ENCODE data around the gene MAP3K10.

Gene MAP3K10

DNA sequence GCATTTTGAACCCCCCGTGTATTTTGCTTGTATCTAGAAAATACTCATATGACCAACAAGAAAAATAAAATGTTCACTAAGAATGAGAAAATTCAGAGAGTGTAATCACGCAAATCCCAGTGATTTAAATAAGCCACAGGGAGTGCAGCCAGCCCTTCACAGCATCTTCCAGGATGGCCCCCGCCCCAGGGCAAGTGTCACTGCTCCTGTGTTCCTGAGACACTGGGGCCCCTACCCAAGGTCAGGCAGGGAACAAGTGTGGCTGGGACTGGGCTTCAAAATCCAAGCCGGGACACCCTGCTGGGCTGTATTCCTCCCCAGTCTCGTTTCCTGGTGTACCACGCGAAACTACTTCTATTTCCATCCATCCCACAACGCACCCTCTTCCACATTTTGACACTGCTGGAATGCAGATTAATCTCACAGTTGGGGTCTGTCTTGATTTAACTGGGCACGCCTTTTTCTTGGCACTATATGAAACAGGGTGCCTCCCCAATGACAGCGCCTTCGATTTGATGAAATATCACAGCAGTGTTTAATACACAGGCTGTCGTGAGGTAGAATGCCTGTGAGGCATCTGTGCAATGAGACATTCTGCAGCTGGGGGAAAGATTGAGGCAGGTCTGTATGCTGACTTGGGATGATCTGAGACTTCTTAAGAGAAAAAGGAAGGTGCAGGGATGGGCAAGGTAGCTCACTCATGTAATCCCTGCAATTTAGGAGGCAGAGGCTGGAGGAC lies 53.5 kb downstream of the MAP3K10 start:
- no peak for DNase-seq (ENCODE audit: low spot score)
- peaks cover 10% of the 10 kb centered on the region for H3K36me3 ChIP-seq (ENCODE audit: low read depth)
- no peaks in the 10 kb centered on the region for H3K27me3 ChIP-seq (ENCODE audit: insufficient read depth, poor library complexity, severe bottlenecking)
- no peak for TF ChIP-seq CTCF (IDR thresholded peaks at IDR 0.05; ENCODE audit: poor library complexity, severe bottlenecking)
- no peaks in the 10 kb centered on the region for H3K4me1 ChIP-seq (ENCODE audit: insufficient read depth, poor library complexity, severe bottlenecking)
- no peak overlapping the region for H3K27ac ChIP-seq (ENCODE audit: poor library complexity, severe bottlenecking)
- H3K4me3 ChIP-seq (ENCODE audit: severe bottlenecking) = no peak overlapping the region
- H3K9me3 ChIP-seq (ENCODE audit: severe bottlenecking) = no peaks in the 10 kb centered on the region
- ATAC-seq (ENCODE audit: low read depth) = no peak

DNA sequence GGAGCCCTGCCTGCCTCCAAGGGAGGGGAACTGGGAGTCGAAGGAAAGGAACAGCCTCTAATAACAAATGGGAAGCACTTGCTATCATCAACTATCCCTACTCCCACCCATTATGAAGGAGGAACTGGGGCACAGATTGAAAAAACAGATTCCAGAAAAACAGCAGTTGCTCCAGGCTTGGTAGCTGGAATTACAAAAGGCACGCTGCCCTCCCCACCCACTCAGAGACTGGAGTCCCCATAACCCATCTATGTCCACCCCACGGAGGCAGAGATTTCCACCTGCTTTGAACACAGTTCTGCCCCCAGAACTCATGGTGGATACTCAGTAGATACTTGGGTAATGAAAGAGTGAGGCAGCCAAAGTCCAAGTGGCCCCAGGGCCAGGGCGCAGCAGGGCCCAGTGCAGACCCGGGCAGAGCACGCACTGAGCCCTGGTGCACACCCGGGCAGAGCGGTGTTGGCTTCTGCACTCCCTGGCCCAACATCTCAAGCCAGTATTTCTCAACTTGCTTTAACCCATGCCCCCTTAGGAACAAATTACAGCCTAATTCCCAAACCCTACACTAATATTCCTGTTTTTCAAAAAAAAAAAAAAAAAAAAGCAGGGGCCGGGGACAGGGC lies 54.4 kb downstream of the MAP3K10 start:
- Histone ChIP-seq H3K27ac (ENCODE audit: poor library complexity, severe bottlenecking) (no peak overlapping the region), H3K36me3 (ENCODE audit: low read depth) (peaks cover 6% of the 10 kb centered on the region), H3K27me3 (ENCODE audit: insufficient read depth, poor library complexity, severe bottlenecking) (no peaks in the 10 kb centered on the region), H3K9me3 (ENCODE audit: severe bottlenecking) (no peaks in the 10 kb centered on the region), H3K4me3 (ENCODE audit: severe bottlenecking) (no peak overlapping the region), H3K4me1 (ENCODE audit: insufficient read depth, poor library complexity, severe bottlenecking) (no peaks in the 10 kb centered on the region)
- TF ChIP-seq CTCF (IDR thresholded peaks at IDR 0.05; ENCODE audit: poor library complexity, severe bottlenecking) = no peak
- no peak for ATAC-seq (ENCODE audit: low read depth)
- no peak for DNase-seq (ENCODE audit: low spot score)

DNA sequence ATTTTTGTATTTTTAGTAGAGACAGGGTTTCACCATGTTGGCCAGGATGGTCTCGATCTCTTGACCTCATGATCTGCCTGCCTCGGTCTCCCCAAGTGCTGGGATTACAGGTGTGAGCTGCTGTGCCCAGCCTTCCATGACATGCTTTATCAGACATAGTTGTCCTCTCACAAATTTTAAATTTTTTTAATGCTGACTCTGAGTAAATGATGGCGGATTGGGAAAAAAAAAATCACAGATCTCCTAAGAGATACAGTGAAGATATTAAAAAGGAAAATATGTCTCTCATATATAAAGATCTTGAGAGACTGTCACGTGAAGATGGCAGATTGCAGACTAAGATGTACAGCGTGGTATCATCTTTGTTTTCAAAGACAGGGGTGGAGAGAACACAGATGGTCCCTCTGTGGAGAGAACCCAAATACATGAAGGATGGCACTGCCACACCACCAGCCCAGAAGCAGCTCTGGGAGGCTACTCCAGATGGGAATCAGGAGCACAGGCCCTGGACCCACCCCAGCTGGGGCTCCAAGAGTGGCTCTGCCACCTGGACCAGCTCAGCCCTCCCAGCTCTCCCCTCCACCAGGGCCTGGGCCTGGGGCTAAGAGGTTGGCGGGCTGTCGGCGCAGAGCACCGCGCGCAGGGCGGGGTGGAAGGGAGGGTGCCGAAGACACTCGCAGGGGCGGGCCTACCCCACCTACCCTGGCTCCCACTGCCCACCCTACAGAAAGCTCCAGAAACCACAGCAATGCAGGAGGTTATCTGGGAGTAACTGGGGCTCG lies 55.3 kb downstream of the MAP3K10 start:
- Histone ChIP-seq H3K9me3 (ENCODE audit: severe bottlenecking) (no peaks in the 10 kb centered on the region), H3K36me3 (ENCODE audit: low read depth) (peaks cover 9% of the 10 kb centered on the region; the same call in 1 of the 2 replicates), H3K27me3 (ENCODE audit: insufficient read depth, poor library complexity, severe bottlenecking) (no peaks in the 10 kb centered on the region), H3K4me1 (ENCODE audit: insufficient read depth, poor library complexity, severe bottlenecking) (no peaks in the 10 kb centered on the region), H3K4me3 (ENCODE audit: severe bottlenecking) (no peak overlapping the region), H3K27ac (ENCODE audit: poor library complexity, severe bottlenecking) (no peak overlapping the region)
- no peak for TF ChIP-seq CTCF (IDR thresholded peaks at IDR 0.05; ENCODE audit: poor library complexity, severe bottlenecking)
- DNase-seq (ENCODE audit: low spot score) = no peak
- no peak for ATAC-seq (ENCODE audit: low read depth)

- no peak for ATAC-seq (ENCODE audit: low read depth)
Observed at GRCh38 chr19:40247178-40247577, 56.0 kb downstream of the MAP3K10 start.

More at GRCh38 chr19:40247178-40247577, 56.0 kb downstream of the MAP3K10 start:
- no peak overlapping the region for H3K27ac ChIP-seq (ENCODE audit: poor library complexity, severe bottlenecking)
- TF ChIP-seq CTCF (IDR thresholded peaks at IDR 0.05; ENCODE audit: poor library complexity, severe bottlenecking) = no peak
- H3K4me1 ChIP-seq (ENCODE audit: insufficient read depth, poor library complexity, severe bottlenecking) = no peaks in the 10 kb centered on the region
- no peak for DNase-seq (ENCODE audit: low spot score)
- H3K36me3 ChIP-seq (ENCODE audit: low read depth) = peaks cover 9% of the 10 kb centered on the region; the same call in 1 of the 2 replicates
- no peak overlapping the region for H3K4me3 ChIP-seq (ENCODE audit: severe bottlenecking)
- no peaks in the 10 kb centered on the region for H3K9me3 ChIP-seq (ENCODE audit: severe bottlenecking)
- no peaks in the 10 kb centered on the region for H3K27me3 ChIP-seq (ENCODE audit: insufficient read depth, poor library complexity, severe bottlenecking)
